Urinary bladder (tissue), 4 donors: Measurements from ENCODE around the gene RBM25. TPM values are rescaled to one million over a fixed set of nuclear protein-coding genes. Genes with fewer than 3 reads are reported as not detected.
A peak's percentile ranks its signal among the peaks of the same experiment; 100 is the strongest.
"Not testable (repeated sequence)": the region's sequence is repeated elsewhere in the genome, so short reads cannot be mapped to it uniquely, and the experiment has no call there.

Source experiments
- DNase-seq: peaks from one replicate; pipeline ENCODE4 v3.0.0-alpha.2; 2015; ENCODE audit errors: extremely low spot score
- H3K27ac ChIP-seq: one replicate; pipeline ENCODE4 v1.5.1; 2013; ENCODE audit warnings: low read depth, mild to moderate bottlenecking, moderate library complexity
- H3K36me3 ChIP-seq: one replicate; pipeline ENCODE4 v1.6.1; 2013; ENCODE audit warnings: mild to moderate bottlenecking, moderate library complexity; ENCODE audit not compliant: insufficient read depth
- H3K4me1 ChIP-seq: one replicate; pipeline ENCODE4 v1.6.1; 2013; ENCODE audit warnings: mild to moderate bottlenecking, moderate library complexity; ENCODE audit not compliant: insufficient read depth
- H3K4me3 ChIP-seq: one replicate; pipeline ENCODE4 v1.5.1; 2013; ENCODE audit warnings: low read depth, low read length
- WGBS: extraction: QIAGEN DNeasy Blood & Tissue Kit; methylation state at CpG from one replicate; pipeline ENCODE4 v1.1.7; 2013; 5-methylcytosine and 5-hydroxymethylcytosine counted together
- polyA plus RNA-seq: library from polyadenylated mRNA; stranded (reverse); fragments of 200-250 nt; gene quantifications from one replicate; pipeline ENCODE4 v1.2.3, GENCODE V29; 2013
- total RNA-seq: library from RNA; depleted of rRNA; stranded (reverse); fragments of >200 nt; gene quantifications from one replicate; pipeline ENCODE4 v1.2.3, GENCODE V29; 2014
- donor health status: healthy with polysubstance abuse.
- donor health status: healthy.

The RBM25 gene
- total RNA-seq (96.8 TPM), polyA plus RNA-seq (28.6 TPM)

- H3K4me3 ChIP-seq: peak within 1 kb of the TSS; percentile 96
- under 1% methylated on average over 57 of the region's 57 CpGs for WGBS
- peak within 1 kb of the TSS; percentile 97 for H3K27ac ChIP-seq
- peak; percentile 98 for DNase-seq
- no peaks in the 10 kb centered on the region for H3K4me1 ChIP-seq
- no peaks in the 10 kb centered on the region for H3K36me3 ChIP-seq
These were observed at the start of gene RBM25 for GRCh38 chr14:73058224-73058921. TSS of gene RBM25 (plus strand) at chr14:73058534. CDS start at chr14:73071642, 13,108 bp downstream.

- not testable (repeated sequence) for H3K36me3 ChIP-seq, H3K4me1 ChIP-seq, H3K4me3 ChIP-seq, DNase-seq, H3K27ac ChIP-seq
- WGBS: 93% methylated on average over 7 of the region's 7 CpGs
These were observed 47.1 kb upstream of the RBM25 start for GRCh38 chr14:73011189-73011588.

GRCh38 chr14:73014105-73014504 lies 44.2 kb upstream of the RBM25 start:
- DNase-seq: no peak
- WGBS: 60% methylated on average over 2 of the region's 2 CpGs
- H3K36me3 ChIP-seq: no peaks in the 10 kb centered on the region
- no peak overlapping the region for H3K27ac ChIP-seq
- H3K4me1 ChIP-seq: peaks cover 2% of the 10 kb centered on the region
- H3K4me3 ChIP-seq: no peak overlapping the region

GRCh38 chr14:73015552-73015951 lies 42.8 kb upstream of the RBM25 start:
- not testable (repeated sequence) for H3K36me3 ChIP-seq, H3K27ac ChIP-seq, H3K4me3 ChIP-seq, H3K4me1 ChIP-seq, DNase-seq
- 94% methylated on average over 14 of the region's 14 CpGs for WGBS

GRCh38 chr14:73016011-73016410 lies 42.3 kb upstream of the RBM25 start:
- H3K27ac ChIP-seq, H3K36me3 ChIP-seq, H3K4me1 ChIP-seq, DNase-seq, H3K4me3 ChIP-seq: not testable (repeated sequence)
- 95% methylated on average over 10 of the region's 10 CpGs for WGBS

GRCh38 chr14:73022051-73022450 lies 36.3 kb upstream of the RBM25 start:
- DNase-seq: no peak
- H3K4me3 ChIP-seq: no peak overlapping the region
- peaks cover 2% of the 10 kb centered on the region for H3K4me1 ChIP-seq
- H3K27ac ChIP-seq: no peak overlapping the region
- H3K36me3 ChIP-seq: peaks cover 2% of the 10 kb centered on the region
- 96% methylated on average over 4 of the region's 4 CpGs for WGBS

- no peak overlapping the region for H3K27ac ChIP-seq
- WGBS: 76% methylated on average over 3 of the region's 3 CpGs
- H3K36me3 ChIP-seq: peaks cover 2% of the 10 kb centered on the region
- H3K4me3 ChIP-seq: peak overlapping the region; percentile 84
- H3K4me1 ChIP-seq: no peaks in the 10 kb centered on the region
- DNase-seq: no peak
These were observed 32.8 kb upstream of the RBM25 start for GRCh38 chr14:73025544-73025943.

GRCh38 chr14:73026243-73026844 lies 32.0 kb upstream of the RBM25 start:
- Histone ChIP-seq H3K27ac (peak overlapping the region; percentile 84), H3K4me3 (peak overlapping the region; percentile 84), H3K4me1 (no peaks in the 10 kb centered on the region), H3K36me3 (peaks cover 2% of the 10 kb centered on the region)
- WGBS: 3% methylated on average over 21 of the region's 21 CpGs
- no peak for DNase-seq

- Histone ChIP-seq H3K4me1 (no peaks in the 10 kb centered on the region), H3K36me3 (peaks cover 2% of the 10 kb centered on the region), H3K27ac (peak within 1 kb of the TSS; percentile 84), H3K4me3 (peak within 1 kb of the TSS; percentile 84)
- under 1% methylated on average over 42 of the region's 42 CpGs for WGBS
- peak; percentile 95 for DNase-seq
These were observed 31.3 kb upstream of the RBM25 start, which contains the start of gene ZFYVE1 for GRCh38 chr14:73026845-73027542. TSS of gene ZFYVE1 (minus strand) at chr14:73027106. CDS start at chr14:73024508, 2,598 bp downstream.

GRCh38 chr14:73027546-73027945 lies 30.8 kb upstream of the RBM25 start:
- no peak for DNase-seq
- Histone ChIP-seq H3K4me1 (no peaks in the 10 kb centered on the region), H3K4me3 (no peak overlapping the region), H3K27ac (no peak overlapping the region), H3K36me3 (peaks cover 2% of the 10 kb centered on the region)
- WGBS: 44% methylated on average over 3 of the region's 3 CpGs

GRCh38 chr14:73027984-73028383 lies 30.4 kb upstream of the RBM25 start:
- Histone ChIP-seq H3K36me3 (peaks cover 2% of the 10 kb centered on the region), H3K27ac (no peak overlapping the region), H3K4me1 (no peaks in the 10 kb centered on the region), H3K4me3 (no peak overlapping the region)
- no peak for DNase-seq

- H3K27ac ChIP-seq, DNase-seq, H3K36me3 ChIP-seq, H3K4me1 ChIP-seq, H3K4me3 ChIP-seq: not testable (repeated sequence)
- 85% methylated on average over 9 of the region's 9 CpGs for WGBS
These were observed 21.5 kb upstream of the RBM25 start for GRCh38 chr14:73036706-73037450.

- H3K4me3 ChIP-seq: no peak overlapping the region
- WGBS: 99% methylated on average over 1 of the region's 1 CpG
- H3K27ac ChIP-seq: no peak overlapping the region
- no peak for DNase-seq
- no peaks in the 10 kb centered on the region for H3K4me1 ChIP-seq
- no peaks in the 10 kb centered on the region for H3K36me3 ChIP-seq
These were observed 10.5 kb upstream of the RBM25 start for GRCh38 chr14:73047808-73048207.
